Lower leg skin (tissue), 4 donors: ENCODE data around the gene DDX41. TPM values are rescaled to one million over a fixed set of nuclear protein-coding genes. Genes with fewer than 3 reads are reported as not detected.

Source experiments
- DNase-seq, 2 donors: peaks; one replicate each; pipeline ENCODE4 v3.0.0-alpha.2; 2019; ENCODE audit warnings: low spot score in 2 of 2
- H3K4me3 ChIP-seq: fragments of 200-600 bp; sonication (generic); 2 replicates; pipeline ENCODE4 v1.5.1; 2017; ENCODE audit warnings: mild to moderate bottlenecking, low read depth; ENCODE audit not compliant: poor library complexity, severe bottlenecking
- CTCF ChIP-seq, 3 donors: fragments of 450-650 bp; IDR thresholded peaks; one replicate each; pipeline ENCODE4 v1.5.1; 2016; ENCODE audit warnings: antibody characterized with exemption in 3 of 3, mild to moderate bottlenecking in 3 of 3, moderate library complexity in 2 of 3
- POLR2A ChIP-seq, 2 donors: fragments of 450-650 bp; IDR thresholded peaks; one replicate each; pipeline ENCODE4 v1.6.1; 2016 to 2017; ENCODE audit warnings: antibody characterized with exemption in 2 of 2, mild to moderate bottlenecking in 1 of 2, moderate library complexity in 1 of 2
- WGBS, 2 donors: methylation state at CpG; one replicate each; pipeline ENCODE4 v1.1.5; 2018; 5-methylcytosine and 5-hydroxymethylcytosine counted together
- intact Hi-C: fragments of 100-400 bp; cut with DNase I; formaldehyde crosslinking; loops from one replicate; pipeline ENCODE4 v1.15.0; 2023; ENCODE audit warnings: low total_unique reads
- total RNA-seq, 4 donors: library from RNA; depleted of rRNA; stranded (reverse); fragments of >200 nt; gene quantifications; one replicate each; pipeline ENCODE4 v1.1.0, GENCODE V29; 2016

DDX41 gene
- total RNA-seq, 4 donors from 2014 or later: 70.7 to 108 (median 88.6) TPM

- WGBS, 2 donors: 92 to 96% methylated on average over 5 of the region's 5 CpGs
- intact Hi-C loops: no loop called here
- TF ChIP-seq POLR2A (IDR thresholded peaks at IDR 0.05): no peak
- TF ChIP-seq CTCF (IDR thresholded peaks at IDR 0.05): no peak
- DNase-seq: no peak
- no peak overlapping the region for H3K4me3 ChIP-seq
Observed at GRCh38 chr5:177493795-177494345, 22.9 kb downstream of the DDX41 start.

GRCh38 chr5:177492841-177493240, 23.9 kb downstream of the DDX41 start:
- 95 to 96% methylated on average over 7 of the region's 7 CpGs for WGBS, 2 donors
- intact Hi-C loops: no loop called here
- H3K4me3 ChIP-seq: no peak overlapping the region
- no peak for TF ChIP-seq POLR2A (IDR thresholded peaks at IDR 0.05)
- TF ChIP-seq CTCF (IDR thresholded peaks at IDR 0.05): no peak
- DNase-seq: no peak

- WGBS, 2 donors: 93 to 94% methylated on average over 52 to 54 of the region's 54 CpGs
- intact Hi-C loops: no loop called here
- TF ChIP-seq CTCF (IDR thresholded peaks at IDR 0.05) (no peak), POLR2A (IDR thresholded peaks at IDR 0.05) (no peak)
- DNase-seq: no peak
- H3K4me3 ChIP-seq: no peak overlapping the region
Observed at GRCh38 chr5:177491983-177492746, 24.6 kb downstream of the DDX41 start.

GRCh38 chr5:177491429-177491945, 25.3 kb downstream of the DDX41 start:
- no peak overlapping the region for H3K4me3 ChIP-seq
- 75 to 84% methylated on average over 21 to 33 of the region's 43 CpGs for WGBS, 2 donors
- intact Hi-C loops: no loop called here
- no peak for DNase-seq
- no peak for TF ChIP-seq POLR2A (IDR thresholded peaks at IDR 0.05)
- TF ChIP-seq CTCF (IDR thresholded peaks at IDR 0.05): no peak

- intact Hi-C loops: no loop called here
- 68 to 87% methylated on average over 16 of the region's 16 CpGs for WGBS, 2 donors
Observed at GRCh38 chr5:177490992-177491391, 25.8 kb downstream of the DDX41 start.

More at GRCh38 chr5:177490992-177491391, 25.8 kb downstream of the DDX41 start:
- TF ChIP-seq CTCF (IDR thresholded peaks at IDR 0.05) (no peak), POLR2A (IDR thresholded peaks at IDR 0.05) (no peak)
- no peak overlapping the region for H3K4me3 ChIP-seq
- DNase-seq: no peak
